Stimulated activated memory B cell treated with anti-CD40 and anti-IgM and Interleukin-4, amounts not matched to agents 10 μg/mL and 1 μg/mL and 100 μg/mL, for 72 hours (primary cell): ENCODE data around the gene LYPLAL1.
A peak's percentile ranks its signal among the peaks of the same experiment; 100 is the strongest.
"Not testable (repeated sequence)": the region's sequence is repeated elsewhere in the genome, so short reads cannot be mapped to it uniquely, and the experiment has no call there.

Experiments
- ATAC-seq: fragments of 150-1000 bp; cut with Tn5 transposase; 2 replicates; pipeline ENCODE4 v1.10.0; 2021
- H3K27ac Mint-ChIP-seq: one replicate; pipeline ENCODE4 v1.8.0; 2022; ENCODE audit warnings: mild to moderate bottlenecking, mixed read lengths
- H3K27me3 Mint-ChIP-seq: one replicate; pipeline ENCODE4 v1.8.0; 2022; ENCODE audit warnings: mixed read lengths
- H3K36me3 Mint-ChIP-seq: one replicate; pipeline ENCODE4 v1.8.0; 2022; ENCODE audit warnings: mixed read lengths
- H3K4me1 Mint-ChIP-seq: one replicate; pipeline ENCODE4 v1.8.0; 2022; ENCODE audit warnings: mixed read lengths
- H3K4me3 Mint-ChIP-seq: one replicate; pipeline ENCODE4 v1.8.0; 2022; ENCODE audit warnings: mild to moderate bottlenecking, moderate library complexity, mixed read lengths
- H3K9me3 Mint-ChIP-seq: one replicate; pipeline ENCODE4 v1.8.0; 2022; ENCODE audit warnings: mixed read lengths

LYPLAL1 gene

DNA sequence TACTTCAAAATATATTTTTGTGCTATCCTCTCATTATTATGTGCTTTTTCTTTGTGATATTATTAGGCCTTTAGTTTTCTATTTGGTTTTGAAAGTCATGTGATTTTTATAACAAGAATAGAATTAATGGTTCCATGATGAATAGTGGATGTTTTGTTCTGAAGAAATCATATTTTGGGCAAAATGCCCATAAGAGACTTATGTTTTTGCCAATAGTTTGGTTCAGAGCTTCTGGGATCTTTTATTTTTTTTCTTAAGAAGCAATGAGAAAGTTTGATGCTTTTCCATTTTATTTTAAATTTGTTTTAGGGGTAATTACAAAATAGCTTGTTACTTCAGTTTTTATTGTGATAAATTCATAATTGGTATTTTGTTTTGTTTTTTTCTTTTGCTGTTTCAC lies 49.8 kb downstream of the LYPLAL1 start:
- H3K27ac Mint-ChIP-seq = peak overlapping the region; percentile 26
- H3K36me3 Mint-ChIP-seq = peaks cover 41% of the 10 kb centered on the region
- H3K9me3 Mint-ChIP-seq = no peaks in the 10 kb centered on the region
- H3K4me1 Mint-ChIP-seq = no peaks in the 10 kb centered on the region
- H3K4me3 Mint-ChIP-seq = no peak overlapping the region
- H3K27me3 Mint-ChIP-seq = no peaks in the 10 kb centered on the region
- no peak for ATAC-seq

GRCh38 chr1:219226196-219226595 lies 52.5 kb downstream of the LYPLAL1 start:
- no peaks in the 10 kb centered on the region for H3K4me1 Mint-ChIP-seq
- no peak overlapping the region for H3K27ac Mint-ChIP-seq
- no peak overlapping the region for H3K4me3 Mint-ChIP-seq
- H3K36me3 Mint-ChIP-seq = peaks cover 40% of the 10 kb centered on the region
- H3K27me3 Mint-ChIP-seq = no peaks in the 10 kb centered on the region
- no peak for ATAC-seq
- H3K9me3 Mint-ChIP-seq = no peaks in the 10 kb centered on the region

GRCh38 chr1:219227360-219228057 lies 53.8 kb downstream of the LYPLAL1 start:
- H3K4me1 Mint-ChIP-seq = no peaks in the 10 kb centered on the region
- no peak for ATAC-seq
- H3K27me3 Mint-ChIP-seq = no peaks in the 10 kb centered on the region
- H3K27ac Mint-ChIP-seq = no peak overlapping the region
- H3K4me3 Mint-ChIP-seq = no peak overlapping the region
- H3K9me3 Mint-ChIP-seq = no peaks in the 10 kb centered on the region
- peaks cover 40% of the 10 kb centered on the region for H3K36me3 Mint-ChIP-seq

DNA sequence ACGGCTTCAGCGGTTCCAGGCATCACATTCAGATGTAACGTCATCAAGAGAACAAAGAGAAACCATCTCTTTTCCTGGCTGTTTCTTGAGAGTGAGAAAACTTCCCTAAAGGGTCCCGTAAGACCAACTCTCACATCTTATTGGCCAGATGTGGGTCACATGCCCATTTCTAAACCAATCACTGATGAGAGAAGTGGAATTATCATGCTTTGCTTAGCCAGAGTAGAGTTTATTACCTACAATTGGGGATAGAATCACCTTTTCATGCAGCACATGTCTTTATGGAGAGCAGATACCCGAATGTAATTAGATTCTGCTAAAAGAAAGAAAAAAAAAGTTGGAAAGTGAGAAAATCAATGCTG lies 54.4 kb downstream of the LYPLAL1 start:
- ATAC-seq = no peak
- H3K4me1 Mint-ChIP-seq = no peaks in the 10 kb centered on the region
- no peak overlapping the region for H3K4me3 Mint-ChIP-seq
- H3K9me3 Mint-ChIP-seq = no peaks in the 10 kb centered on the region
- H3K27ac Mint-ChIP-seq = no peak overlapping the region
- H3K27me3 Mint-ChIP-seq = no peaks in the 10 kb centered on the region
- H3K36me3 Mint-ChIP-seq = peaks cover 40% of the 10 kb centered on the region

DNA sequence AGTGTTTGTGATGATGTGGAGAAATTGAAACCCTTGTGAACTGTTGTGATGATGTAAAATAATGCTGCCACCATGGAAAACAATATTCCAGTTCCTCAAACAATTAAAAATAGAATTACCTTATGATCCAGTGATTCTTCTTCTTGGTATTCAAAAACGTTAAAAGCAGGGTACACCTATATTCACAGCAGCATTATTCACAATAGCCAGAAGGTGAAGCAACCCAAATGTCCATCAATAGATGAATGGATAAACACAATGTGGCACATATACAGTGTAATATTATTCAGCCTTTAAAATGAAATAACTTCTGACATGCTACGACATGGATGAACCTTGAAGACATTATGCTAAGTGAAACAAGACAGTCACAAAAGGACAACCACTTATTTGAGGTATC lies 59.2 kb downstream of the LYPLAL1 start:
- Mint-ChIP-seq H3K4me3 (no peak overlapping the region), H3K27ac (no peak overlapping the region), H3K27me3 (no peaks in the 10 kb centered on the region), H3K36me3 (peaks cover 14% of the 10 kb centered on the region), H3K9me3 (no peaks in the 10 kb centered on the region), H3K4me1 (no peaks in the 10 kb centered on the region)
- ATAC-seq = no peak

DNA sequence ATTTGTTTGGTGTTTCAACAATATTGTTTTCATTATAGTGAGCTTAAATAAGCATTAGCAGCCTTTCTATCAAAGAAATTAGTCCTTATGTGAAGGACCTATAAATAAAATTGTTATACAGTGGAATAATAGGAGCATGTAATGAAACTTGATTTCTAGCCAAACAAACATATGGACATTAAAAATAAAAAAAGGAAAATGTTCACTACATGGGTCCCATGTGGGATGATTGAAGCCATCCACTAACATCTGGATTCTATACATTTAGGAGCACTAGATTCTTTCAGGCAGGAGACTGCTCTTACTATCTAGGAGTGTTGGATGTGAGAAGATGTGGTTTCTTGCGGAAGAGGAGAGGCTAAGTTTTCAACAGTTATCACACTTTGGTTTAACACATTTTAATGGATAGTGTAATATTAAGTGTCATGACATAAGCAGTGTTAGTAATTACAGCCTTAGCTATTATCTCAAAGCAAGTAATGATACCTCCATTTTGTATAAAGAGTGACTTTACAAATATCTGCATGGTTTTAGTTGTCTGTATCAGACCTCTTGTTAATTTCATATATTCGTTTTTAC lies 62.3 kb downstream of the LYPLAL1 start:
- Mint-ChIP-seq H3K27me3 (no peaks in the 10 kb centered on the region), H3K4me3 (no peak overlapping the region), H3K27ac (no peak overlapping the region), H3K36me3 (no peaks in the 10 kb centered on the region), H3K9me3 (no peaks in the 10 kb centered on the region), H3K4me1 (no peaks in the 10 kb centered on the region)
- no peak for ATAC-seq

GRCh38 chr1:219236933-219237610 lies 63.4 kb downstream of the LYPLAL1 start:
- no peaks in the 10 kb centered on the region for H3K4me1 Mint-ChIP-seq
- no peak overlapping the region for H3K27ac Mint-ChIP-seq
- ATAC-seq = no peak
- H3K4me3 Mint-ChIP-seq = no peak overlapping the region
- H3K36me3 Mint-ChIP-seq = no peaks in the 10 kb centered on the region
- no peaks in the 10 kb centered on the region for H3K9me3 Mint-ChIP-seq
- no peaks in the 10 kb centered on the region for H3K27me3 Mint-ChIP-seq

- peaks cover 6% of the 10 kb centered on the region for H3K36me3 Mint-ChIP-seq
- ATAC-seq = no peak
- no peak overlapping the region for H3K27ac Mint-ChIP-seq
- no peaks in the 10 kb centered on the region for H3K27me3 Mint-ChIP-seq
- H3K4me1 Mint-ChIP-seq = no peaks in the 10 kb centered on the region
- no peak overlapping the region for H3K4me3 Mint-ChIP-seq
- H3K9me3 Mint-ChIP-seq = no peaks in the 10 kb centered on the region
These were observed 65.8 kb downstream of the LYPLAL1 start for GRCh38 chr1:219239518-219239917.

- Mint-ChIP-seq H3K9me3 (peaks cover 5% of the 10 kb centered on the region), H3K4me1 (no peaks in the 10 kb centered on the region), H3K27me3 (no peaks in the 10 kb centered on the region), H3K4me3 (no peak overlapping the region), H3K27ac (no peak overlapping the region), H3K36me3 (peaks cover 14% of the 10 kb centered on the region)
- no peak for ATAC-seq
These were observed 71.2 kb downstream of the LYPLAL1 start for GRCh38 chr1:219244864-219245263.

DNA sequence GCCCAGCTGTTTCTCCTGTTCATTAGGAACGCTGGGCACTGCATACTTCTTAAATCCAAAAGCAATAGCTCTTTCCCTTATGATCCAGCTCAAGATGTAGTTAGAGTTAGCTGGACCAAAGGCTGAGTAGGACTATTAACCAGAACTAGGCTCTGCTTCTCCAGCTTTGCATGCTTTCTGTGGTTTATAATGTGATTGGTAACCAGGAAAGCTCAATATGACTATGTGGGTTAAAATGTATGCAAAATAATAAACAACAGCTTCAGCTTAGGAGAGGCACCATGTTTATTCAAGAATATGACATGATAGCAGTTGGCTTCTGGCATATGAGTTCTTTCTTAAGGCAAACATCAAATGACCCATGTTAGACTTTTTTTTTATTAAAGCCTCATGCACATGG lies 73.8 kb downstream of the LYPLAL1 start:
- H3K4me3 Mint-ChIP-seq = no peak overlapping the region
- H3K27me3 Mint-ChIP-seq = no peaks in the 10 kb centered on the region
- H3K4me1 Mint-ChIP-seq = no peaks in the 10 kb centered on the region
- H3K9me3 Mint-ChIP-seq = peaks cover 15% of the 10 kb centered on the region
- H3K36me3 Mint-ChIP-seq = peaks cover 37% of the 10 kb centered on the region
- ATAC-seq = no peak
- no peak overlapping the region for H3K27ac Mint-ChIP-seq

GRCh38 chr1:219250468-219250867 lies 76.8 kb downstream of the LYPLAL1 start:
- H3K27ac Mint-ChIP-seq, H3K4me1 Mint-ChIP-seq, H3K4me3 Mint-ChIP-seq, ATAC-seq, H3K27me3 Mint-ChIP-seq: not testable (repeated sequence)
- H3K9me3 Mint-ChIP-seq = peaks cover 13% of the 10 kb centered on the region
- H3K36me3 Mint-ChIP-seq = peaks cover 50% of the 10 kb centered on the region

DNA sequence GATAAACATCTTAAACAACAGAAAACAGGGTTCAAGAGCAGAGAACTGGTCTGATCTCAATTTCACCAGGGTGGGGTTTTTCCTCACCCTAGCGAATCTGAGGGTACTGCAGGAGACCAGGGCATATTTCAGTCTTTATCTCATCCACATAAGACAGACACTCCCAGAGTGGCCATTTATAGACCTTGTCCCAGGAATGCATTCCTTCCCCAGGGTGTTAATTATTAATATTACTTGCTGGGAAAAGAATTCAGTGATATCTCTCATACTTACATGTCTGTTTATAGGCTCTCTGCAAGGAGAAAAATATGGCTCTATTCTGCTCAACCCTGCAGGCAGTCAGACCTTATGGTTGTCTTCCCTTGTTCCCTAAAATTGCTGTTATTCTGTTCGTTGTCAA lies 84.1 kb downstream of the LYPLAL1 start:
- Mint-ChIP-seq H3K27me3 (no peaks in the 10 kb centered on the region), H3K27ac (no peak overlapping the region), H3K36me3 (peaks cover 57% of the 10 kb centered on the region), H3K9me3 (peaks cover 11% of the 10 kb centered on the region), H3K4me1 (no peaks in the 10 kb centered on the region), H3K4me3 (no peak overlapping the region)
- no peak for ATAC-seq

- Mint-ChIP-seq H3K4me3 (no peak overlapping the region), H3K9me3 (peaks cover 7% of the 10 kb centered on the region), H3K27me3 (no peaks in the 10 kb centered on the region), H3K36me3 (peaks cover 36% of the 10 kb centered on the region), H3K4me1 (no peaks in the 10 kb centered on the region), H3K27ac (no peak overlapping the region)
- no peak for ATAC-seq
These were observed 87.8 kb downstream of the LYPLAL1 start for GRCh38 chr1:219261454-219261853.
